Sigmoid colon (tissue), 7 donors: ENCODE measurements around the gene COX14. TPM values are rescaled to one million over a fixed set of nuclear protein-coding genes. Genes with fewer than 3 reads are reported as not detected.

Experiments used
- DNase-seq: peaks from one replicate; pipeline ENCODE4 v3.0.0-alpha.2; 2019
- H3K27ac ChIP-seq, 4 donors: fragments of 200-600 bp; sonication (generic); one replicate each; pipeline ENCODE4 v1.5.1; 2016 to 2019; ENCODE audit warnings: mild to moderate bottlenecking in 1 of 4
- H3K27me3 ChIP-seq, 3 donors: fragments of 200-600 bp; sonication (generic); one replicate each; pipeline ENCODE4 v1.5.1; 2019; ENCODE audit warnings: mild to moderate bottlenecking in 1 of 3
- H3K36me3 ChIP-seq, 4 donors: fragments of 200-600 bp; sonication (generic); one replicate each; pipeline ENCODE4 v1.5.1; 2016 to 2019
- H3K4me1 ChIP-seq, 4 donors: fragments of 200-600 bp; sonication (generic); one replicate each; pipeline ENCODE4 v1.5.1; 2017 to 2019
- H3K4me3 ChIP-seq, 4 donors: fragments of 200-600 bp; sonication (generic); one replicate each; pipeline ENCODE4 v1.5.1; 2017 to 2019; ENCODE audit warnings: mild to moderate bottlenecking in 2 of 4, moderate library complexity in 1 of 4
- H3K9me3 ChIP-seq, 4 donors: fragments of 200-600 bp in 3 of 4; sonication (generic) in 3 of 4; one replicate each; pipeline versions ENCODE4 v1.5.1 to v1.6.1; 2013 to 2019
- EP300 ChIP-seq, 4 donors: sonication (generic); formaldehyde crosslinking; IDR thresholded peaks; one replicate each; pipeline ENCODE4 v1.6.1; 2017; ENCODE audit warnings: antibody characterized with exemption in 4 of 4
- POLR2A ChIP-seq, 2 donors: fragments of 450-650 bp; IDR thresholded peaks; one replicate each; pipeline ENCODE4 v1.6.1; 2016; ENCODE audit warnings: antibody characterized with exemption in 2 of 2, mild to moderate bottlenecking in 2 of 2, moderate library complexity in 2 of 2
- POLR2AphosphoS5 ChIP-seq, 4 donors: sonication (generic); formaldehyde crosslinking; IDR thresholded peaks; one replicate each; pipeline ENCODE4 v1.6.1; 2017; ENCODE audit warnings: antibody characterized with exemption in 4 of 4
- WGBS, 2 donors: extraction: QIAGEN DNeasy Blood & Tissue Kit; methylation state at CpG; one replicate each; pipeline ENCODE4 v1.1.7; 2013; 5-methylcytosine and 5-hydroxymethylcytosine counted together
- intact Hi-C: fragments of 100-400 bp; cut with DNase I; formaldehyde crosslinking; loops from one replicate; pipeline ENCODE4 v1.15.1; 2023
- polyA plus RNA-seq, 3 donors: library from polyadenylated mRNA; stranded (reverse); fragments of 200-250 nt; gene quantifications; one replicate each; pipeline ENCODE4 v1.2.3, GENCODE V29; 2013
- total RNA-seq, 4 donors: library from RNA; depleted of rRNA; stranded (reverse); fragments of >200 nt; gene quantifications; one replicate each; pipeline ENCODE4 v1.1.0, GENCODE V29; 2016
- TF ChIP-seq, protein P1 (sequence below), 4 experiments: fragments of 450-650 bp in 3 of 4; fragments of 200-600 bp in 1 of 4; IDR thresholded peaks; one replicate each; pipeline ENCODE4 v1.5.1; 2016 to 2019; ENCODE audit warnings: antibody characterized with exemption in 4 of 4, mild to moderate bottlenecking in 3 of 4, moderate library complexity in 2 of 4
- donor health status: healthy with polysubstance abuse.
- donor health status: Bipolar disorder and iron deficiency.
- donor health status: healthy.

The COX14 gene
- total and polyA plus RNA-seq, 7 donors: 87.8 to 266 (median 124) TPM

GRCh38 chr12:50107416-50108268 lies 4.4 kb upstream of the COX14 start:
- H3K27me3 ChIP-seq: no peaks in the 10 kb centered on the region
- intact Hi-C loops: no loop called here
- no peaks in the 10 kb centered on the region for H3K9me3 ChIP-seq
- H3K4me3 ChIP-seq: no peak overlapping the region
- WGBS, 2 donors: 96 to 97% methylated on average over 17 of the region's 17 CpGs
- no peak for TF ChIP-seq POLR2A (IDR thresholded peaks at IDR 0.05)
- TF ChIP-seq EP300 (IDR thresholded peaks at IDR 0.05): no peak
- no peak for TF ChIP-seq POLR2AphosphoS5 (IDR thresholded peaks at IDR 0.05)
- TF ChIP-seq, protein P1, sequence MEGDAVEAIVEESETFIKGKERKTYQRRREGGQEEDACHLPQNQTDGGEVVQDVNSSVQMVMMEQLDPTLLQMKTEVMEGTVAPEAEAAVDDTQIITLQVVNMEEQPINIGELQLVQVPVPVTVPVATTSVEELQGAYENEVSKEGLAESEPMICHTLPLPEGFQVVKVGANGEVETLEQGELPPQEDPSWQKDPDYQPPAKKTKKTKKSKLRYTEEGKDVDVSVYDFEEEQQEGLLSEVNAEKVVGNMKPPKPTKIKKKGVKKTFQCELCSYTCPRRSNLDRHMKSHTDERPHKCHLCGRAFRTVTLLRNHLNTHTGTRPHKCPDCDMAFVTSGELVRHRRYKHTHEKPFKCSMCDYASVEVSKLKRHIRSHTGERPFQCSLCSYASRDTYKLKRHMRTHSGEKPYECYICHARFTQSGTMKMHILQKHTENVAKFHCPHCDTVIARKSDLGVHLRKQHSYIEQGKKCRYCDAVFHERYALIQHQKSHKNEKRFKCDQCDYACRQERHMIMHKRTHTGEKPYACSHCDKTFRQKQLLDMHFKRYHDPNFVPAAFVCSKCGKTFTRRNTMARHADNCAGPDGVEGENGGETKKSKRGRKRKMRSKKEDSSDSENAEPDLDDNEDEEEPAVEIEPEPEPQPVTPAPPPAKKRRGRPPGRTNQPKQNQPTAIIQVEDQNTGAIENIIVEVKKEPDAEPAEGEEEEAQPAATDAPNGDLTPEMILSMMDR (IDR thresholded peaks at IDR 0.05): no peak
- no peak overlapping the region for H3K27ac ChIP-seq
- peak; percentile 52 for DNase-seq
- peaks cover 0 to 36% (median 24%) of the 10 kb centered on the region in 4 donors for H3K4me1 ChIP-seq
- H3K36me3 ChIP-seq: no peaks in the 10 kb centered on the region

DNA sequence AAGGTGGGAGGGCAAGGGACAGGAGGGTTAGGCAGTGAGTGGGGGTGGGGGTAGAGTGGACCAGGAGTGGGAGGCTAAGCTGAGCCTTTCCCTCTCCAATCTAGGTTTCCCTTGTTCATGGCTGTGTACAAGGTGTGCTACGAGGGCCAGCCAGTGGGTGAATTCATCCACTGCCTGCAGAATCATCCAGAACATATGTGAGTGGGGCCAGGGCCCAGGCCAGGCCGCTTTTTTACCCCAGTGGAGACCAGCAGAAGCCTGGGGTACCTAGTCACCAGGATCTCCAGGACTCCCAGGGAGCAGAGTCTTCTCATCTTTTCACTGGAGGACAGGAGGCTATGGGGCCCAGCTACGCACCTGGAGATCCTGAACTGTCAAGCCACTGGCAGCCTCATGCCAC lies 2.7 kb upstream of the COX14 start:
- H3K27me3 ChIP-seq: no peaks in the 10 kb centered on the region
- no peak for DNase-seq
- H3K27ac ChIP-seq: peak overlapping the region in 1 of 4 donors; percentile 85
- H3K9me3 ChIP-seq: no peaks in the 10 kb centered on the region
- TF ChIP-seq, protein P1 (IDR thresholded peaks at IDR 0.05): no peak
- no peak for TF ChIP-seq POLR2A (IDR thresholded peaks at IDR 0.05)
- H3K4me3 ChIP-seq: no peak overlapping the region
- 92 to 95% methylated on average over 3 of the region's 3 CpGs for WGBS, 2 donors
- H3K36me3 ChIP-seq: no peaks in the 10 kb centered on the region
- intact Hi-C loops: no loop called here
- peaks cover 0 to 42% (median 30%) of the 10 kb centered on the region in 4 donors for H3K4me1 ChIP-seq

DNA sequence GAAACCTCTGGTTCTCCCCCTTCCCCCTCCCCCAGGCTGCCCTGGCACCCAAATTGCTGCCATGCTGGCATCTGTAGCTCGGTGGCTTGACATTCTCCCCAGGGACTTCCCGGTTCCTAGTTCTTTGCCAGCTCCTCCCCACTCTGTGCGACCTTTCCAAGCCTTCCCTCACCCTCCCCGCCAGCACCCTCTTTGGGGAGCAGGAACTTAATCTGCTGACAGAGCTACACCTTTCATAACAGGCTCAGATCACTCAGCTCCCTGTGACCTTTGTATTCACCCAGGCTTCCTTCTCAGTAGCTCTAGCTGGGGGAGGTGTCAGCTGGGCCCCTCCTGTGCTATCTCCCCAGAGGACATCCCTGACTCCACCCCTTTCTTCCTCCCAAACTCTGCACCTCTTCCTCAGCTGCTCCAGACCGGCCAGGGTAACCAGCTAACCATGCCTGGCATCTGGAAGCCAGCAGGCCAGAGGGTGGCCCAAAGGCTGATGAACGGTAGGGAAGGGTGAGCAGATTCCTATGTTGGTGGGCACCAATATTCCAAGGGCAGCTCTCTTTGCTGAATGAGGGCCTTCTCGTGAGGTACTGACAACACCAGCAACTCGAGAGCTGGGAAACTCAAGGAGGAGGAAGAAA lies 1.8 kb upstream of the COX14 start:
- DNase-seq: peak; percentile 68
- Histone ChIP-seq H3K36me3 (no peaks in the 10 kb centered on the region), H3K9me3 (no peaks in the 10 kb centered on the region), H3K27ac (peak overlapping the region; percentile 61 to 85 (median 74)), H3K4me1 (peaks cover 0 to 41% (median 30%) of the 10 kb centered on the region in 4 donors), H3K4me3 (no peak overlapping the region), H3K27me3 (no peaks in the 10 kb centered on the region)
- 18 to 40% methylated on average over 8 of the region's 8 CpGs for WGBS, 2 donors
- TF ChIP-seq EP300 (IDR thresholded peaks at IDR 0.05): no peak
- no peak for TF ChIP-seq POLR2AphosphoS5 (IDR thresholded peaks at IDR 0.05)
- TF ChIP-seq, protein P1 (IDR thresholded peaks at IDR 0.05): no peak
- TF ChIP-seq POLR2A (IDR thresholded peaks at IDR 0.05): no peak
- intact Hi-C loops: loop anchor here (2.0 kb wide), 2 partner anchors 25 to 65 kb away; partner anchors contain the start of gene SMARCD1

- H3K4me1 ChIP-seq: peaks cover 0 to 41% (median 29%) of the 10 kb centered on the region in 4 donors
- no peaks in the 10 kb centered on the region for H3K27me3 ChIP-seq
- H3K4me3 ChIP-seq: peak overlapping the region in 2 of 4 donors; percentile 31 to 36
- peak; percentile 80 for DNase-seq
- no peak for TF ChIP-seq EP300 (IDR thresholded peaks at IDR 0.05)
- no peak for TF ChIP-seq POLR2A (IDR thresholded peaks at IDR 0.05)
- TF ChIP-seq, protein P1 (IDR thresholded peaks at IDR 0.05): no peak
- TF ChIP-seq POLR2AphosphoS5 (IDR thresholded peaks at IDR 0.05): no peak
- intact Hi-C loops: loop anchor here (1.0 to 2.0 kb wide), 3 partner anchors 26 to 64 kb away; partner anchors contain the start of genes CERS5 and SMARCD1
- H3K36me3 ChIP-seq: peaks cover 0 to 4% (median 0%) of the 10 kb centered on the region in 4 donors
- peak overlapping the region; percentile 61 to 85 (median 74) for H3K27ac ChIP-seq
- 13 to 28% methylated on average over 7 of the region's 7 CpGs for WGBS, 2 donors
- H3K9me3 ChIP-seq: no peaks in the 10 kb centered on the region
Observed at GRCh38 chr12:50110762-50111351, 1.2 kb upstream of the COX14 start.
